Activated T-cell treated with anti-CD3 and anti-CD28 coated beads, Interleukin-2, amount 50 U/mL, for 4 hours (primary cell): Measurements from ENCODE around the gene MLEC. TPM values are rescaled to one million over a fixed set of nuclear protein-coding genes. Genes with fewer than 3 reads are reported as not detected.

ENCODE experiments used
- ATAC-seq, 2 donors: fragments of 200-7000 bp; cut with Tn5 transposase; one replicate each; pipeline ENCODE4 v1.10.0; 2021
- DNase-seq: peaks from one replicate; pipeline ENCODE4 v3.0.0-alpha.2; 2020
- H3K27me3 Mint-ChIP-seq: one replicate; pipeline ENCODE4 v1.8.0; 2021; ENCODE audit warnings: low read depth, mixed read lengths
- H3K36me3 Mint-ChIP-seq: one replicate; pipeline ENCODE4 v1.8.0; 2022; ENCODE audit warnings: mixed read lengths; ENCODE audit not compliant: insufficient read depth
- H3K4me1 Mint-ChIP-seq: one replicate; pipeline ENCODE4 v1.8.0; 2021; ENCODE audit warnings: low read depth, mixed read lengths
- H3K4me3 Mint-ChIP-seq: one replicate; pipeline ENCODE4 v1.8.0; 2021; ENCODE audit warnings: mild to moderate bottlenecking, moderate library complexity, mixed read lengths
- H3K9me3 Mint-ChIP-seq: one replicate; pipeline ENCODE4 v1.8.0; 2021; ENCODE audit warnings: mixed read lengths
- total RNA-seq, 3 donors: library from RNA; stranded (reverse); gene quantifications; one replicate each; pipeline ENCODE4 v1.2.1, GENCODE V29; 2021

MLEC gene
- total RNA-seq, 3 donors from 2014 or later = 153 to 172 (median 153) TPM

DNA sequence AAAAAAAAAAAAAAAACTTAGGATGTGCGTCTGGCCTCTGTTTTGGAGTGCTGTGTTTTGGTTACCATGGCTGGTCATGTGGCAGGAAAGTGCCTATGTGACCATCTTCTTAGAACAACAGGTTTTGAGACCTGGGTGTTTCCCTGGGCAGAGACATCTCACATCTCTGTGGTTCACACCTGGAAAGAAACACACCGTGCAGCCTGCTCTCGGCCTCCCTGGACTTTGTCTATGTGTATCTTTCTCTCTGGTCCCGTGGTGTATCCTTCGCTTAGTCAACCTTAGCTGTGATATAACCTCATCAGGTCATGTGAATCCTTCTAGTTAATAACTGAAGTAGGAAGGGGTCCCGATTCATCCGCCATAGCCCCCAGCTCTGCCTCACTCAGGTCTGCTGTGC, 61.3 kb downstream of the MLEC start:
- Mint-ChIP-seq H3K27me3 (no peaks in the 10 kb centered on the region), H3K9me3 (no peaks in the 10 kb centered on the region), H3K4me3 (no peak overlapping the region), H3K36me3 (no peaks in the 10 kb centered on the region), H3K4me1 (no peaks in the 10 kb centered on the region)
- no peak for ATAC-seq
- no peak for DNase-seq

DNA sequence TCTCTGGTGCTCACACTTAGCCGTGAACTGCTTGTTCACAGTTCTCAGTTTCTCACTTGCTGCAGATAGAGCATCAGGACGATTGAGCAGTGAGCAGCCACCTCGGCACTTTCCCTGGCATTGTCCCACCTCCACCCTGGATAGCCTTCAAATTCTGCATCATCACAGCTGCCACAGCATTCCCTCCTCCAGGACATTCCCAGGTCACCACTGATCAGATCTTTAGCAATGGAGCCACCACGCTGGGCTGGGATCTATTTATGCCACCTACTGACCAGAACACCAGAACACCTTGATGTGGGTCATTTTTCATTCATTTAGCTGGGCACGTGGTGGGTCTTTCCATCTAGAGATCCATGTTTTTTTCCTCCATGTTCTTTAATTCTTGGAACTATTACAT, 62.3 kb downstream of the MLEC start:
- peaks cover 4% of the 10 kb centered on the region for H3K9me3 Mint-ChIP-seq
- H3K4me3 Mint-ChIP-seq = no peak overlapping the region
- no peak for DNase-seq
- no peaks in the 10 kb centered on the region for H3K27me3 Mint-ChIP-seq
- H3K4me1 Mint-ChIP-seq = no peaks in the 10 kb centered on the region
- no peak for ATAC-seq
- H3K36me3 Mint-ChIP-seq = no peaks in the 10 kb centered on the region

DNA sequence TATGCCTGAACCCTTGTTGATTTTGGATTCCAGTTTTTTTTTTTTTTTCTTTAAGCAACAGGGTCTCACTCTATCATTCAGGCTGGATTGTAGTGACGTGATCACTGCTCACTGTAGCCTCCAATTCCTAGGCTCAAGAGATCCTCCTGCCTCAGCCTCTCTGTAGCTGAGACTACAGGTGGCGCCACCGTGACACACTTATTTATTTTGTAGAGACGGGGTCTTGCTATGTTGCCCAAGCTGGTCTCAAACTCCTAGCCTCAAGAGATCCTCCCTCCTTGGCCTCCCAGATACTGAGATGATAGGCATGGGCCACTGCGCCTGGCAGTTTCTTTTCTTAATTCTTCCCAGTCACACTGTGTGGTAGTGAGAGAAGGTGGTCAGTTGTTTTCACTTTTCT, 63.9 kb downstream of the MLEC start:
- H3K4me3 Mint-ChIP-seq = no peak overlapping the region
- H3K9me3 Mint-ChIP-seq = peaks cover 12% of the 10 kb centered on the region
- H3K36me3 Mint-ChIP-seq = peaks cover 4% of the 10 kb centered on the region
- H3K27me3 Mint-ChIP-seq = peaks cover 2% of the 10 kb centered on the region
- DNase-seq = no peak
- ATAC-seq = no peak
- no peaks in the 10 kb centered on the region for H3K4me1 Mint-ChIP-seq

DNA sequence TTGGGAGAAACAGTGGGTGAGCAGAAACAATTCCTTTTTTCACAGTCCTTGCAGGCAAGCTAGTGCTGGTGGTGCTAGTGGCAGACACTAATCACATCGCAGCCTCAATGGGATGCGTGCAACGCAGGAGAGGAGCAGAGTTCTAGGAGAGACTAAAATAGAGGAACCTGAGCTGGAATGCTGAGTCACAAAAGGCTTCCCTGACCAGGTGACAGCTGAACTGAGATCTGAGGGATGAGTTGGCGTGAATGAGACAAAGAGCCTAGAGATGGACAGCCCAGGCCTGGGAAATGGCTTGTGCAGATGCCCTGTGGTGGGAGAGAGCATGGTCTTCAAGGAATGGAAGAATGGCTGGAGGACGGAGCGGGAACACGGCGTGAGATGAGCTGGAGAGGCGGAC, 64.4 kb downstream of the MLEC start:
- Mint-ChIP-seq H3K27me3 (peaks cover 2% of the 10 kb centered on the region), H3K9me3 (peaks cover 12% of the 10 kb centered on the region), H3K36me3 (peaks cover 4% of the 10 kb centered on the region)

More for the DNA sequence above, 64.4 kb downstream of the MLEC start:
- DNase-seq (no peak), ATAC-seq (no peak)
- Mint-ChIP-seq H3K4me3 (no peak overlapping the region), H3K4me1 (no peaks in the 10 kb centered on the region)

Other genes starting within 250 kb of the MLEC start
- 100 to 1,000 TPM; 495 to 510 (median 508) TPM for gene COX6A1, start 249.0 kb upstream of the MLEC start, total RNA-seq
- gene TRIAP1, start 240.8 kb upstream of the MLEC start, total RNA-seq = 10 to 100 TPM; 60.7 to 68.9 (median 66.4) TPM
- gene GATC, start 240.7 kb upstream of the MLEC start, total RNA-seq = 10 to 100 TPM; 47.6 to 58.0 (median 55.1) TPM
- gene SRSF9, start 217.4 kb upstream of the MLEC start, total RNA-seq = 100 to 1,000 TPM; 259 to 288 (median 272) TPM
- 100 to 1,000 TPM; 243 to 252 (median 248) TPM for gene DYNLL1, start 191.0 kb upstream of the MLEC start, total RNA-seq
- gene COQ5, start 158.0 kb upstream of the MLEC start, total RNA-seq = 10 to 100 TPM; 23.6 to 29.9 (median 26.4) TPM
- gene RNF10, start 152.8 kb upstream of the MLEC start, total RNA-seq = 100 to 1,000 TPM; 152 to 169 (median 161) TPM
- 10 to 100 TPM; 81.6 to 93.0 (median 92.6) TPM for gene POP5, start 105.7 kb upstream of the MLEC start, total RNA-seq
- under 1 TPM in 2 of 3 donors, not detected in 1; 0.18 to 0.26 TPM for gene CABP1, start 46.5 kb upstream of the MLEC start, total RNA-seq
- gene UNC119B, start 23.3 kb downstream of the MLEC start, total RNA-seq = 10 to 100 TPM; 17.0 to 20.4 (median 17.0) TPM
- gene ACADS, start 38.7 kb downstream of the MLEC start, total RNA-seq = 10 to 100 TPM; 13.3 to 13.8 (median 13.3) TPM
- gene SPPL3, start 217.2 kb downstream of the MLEC start, total RNA-seq = 10 to 100 TPM; 21.6 to 28.0 (median 22.8) TPM